ENCODE measurements around the gene CDV3. TPM values are rescaled to one million over a fixed set of nuclear protein-coding genes. Genes with fewer than 3 reads are reported as not detected.
A peak's percentile ranks its signal among the peaks of the same experiment; 100 is the strongest.

CDV3 gene
- total RNA-seq, 1 experiment from 2014 or later, result 123 TPM

DNA sequence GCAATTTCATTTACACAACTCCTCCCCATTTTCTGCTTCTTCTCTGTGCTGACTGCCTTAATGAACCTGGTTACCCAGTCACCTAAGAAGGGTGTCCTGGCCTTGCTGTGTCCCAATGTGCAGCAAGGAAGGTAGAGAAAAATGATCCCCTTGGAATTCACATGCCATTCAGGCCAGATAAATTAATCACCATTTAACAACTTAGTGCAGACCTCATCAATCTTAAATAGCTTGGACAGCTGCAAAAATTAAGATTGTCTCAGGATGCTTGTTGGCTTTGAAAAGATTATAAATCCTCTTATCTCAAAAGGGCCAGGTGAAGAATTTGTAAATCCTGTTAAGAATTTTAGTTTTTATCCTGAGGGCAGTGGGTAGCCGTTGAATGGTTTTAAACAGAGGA is 9.7 kb upstream of the CDV3 start:
- no peak for DNase-seq (ENCODE audit: extremely low read depth, low read depth)

GRCh38 chr3:133568294-133569014 is 5.0 kb upstream of the CDV3 start:
- DNase-seq (ENCODE audit: extremely low read depth, low read depth), result peak; percentile 75

- no peak for DNase-seq (ENCODE audit: extremely low read depth, low read depth)
Observed at GRCh38 chr3:133570139-133570936, 3.1 kb upstream of the CDV3 start.

- DNase-seq (ENCODE audit: extremely low read depth, low read depth), result no peak
Observed at GRCh38 chr3:133570937-133571320, 2.6 kb upstream of the CDV3 start.

DNA sequence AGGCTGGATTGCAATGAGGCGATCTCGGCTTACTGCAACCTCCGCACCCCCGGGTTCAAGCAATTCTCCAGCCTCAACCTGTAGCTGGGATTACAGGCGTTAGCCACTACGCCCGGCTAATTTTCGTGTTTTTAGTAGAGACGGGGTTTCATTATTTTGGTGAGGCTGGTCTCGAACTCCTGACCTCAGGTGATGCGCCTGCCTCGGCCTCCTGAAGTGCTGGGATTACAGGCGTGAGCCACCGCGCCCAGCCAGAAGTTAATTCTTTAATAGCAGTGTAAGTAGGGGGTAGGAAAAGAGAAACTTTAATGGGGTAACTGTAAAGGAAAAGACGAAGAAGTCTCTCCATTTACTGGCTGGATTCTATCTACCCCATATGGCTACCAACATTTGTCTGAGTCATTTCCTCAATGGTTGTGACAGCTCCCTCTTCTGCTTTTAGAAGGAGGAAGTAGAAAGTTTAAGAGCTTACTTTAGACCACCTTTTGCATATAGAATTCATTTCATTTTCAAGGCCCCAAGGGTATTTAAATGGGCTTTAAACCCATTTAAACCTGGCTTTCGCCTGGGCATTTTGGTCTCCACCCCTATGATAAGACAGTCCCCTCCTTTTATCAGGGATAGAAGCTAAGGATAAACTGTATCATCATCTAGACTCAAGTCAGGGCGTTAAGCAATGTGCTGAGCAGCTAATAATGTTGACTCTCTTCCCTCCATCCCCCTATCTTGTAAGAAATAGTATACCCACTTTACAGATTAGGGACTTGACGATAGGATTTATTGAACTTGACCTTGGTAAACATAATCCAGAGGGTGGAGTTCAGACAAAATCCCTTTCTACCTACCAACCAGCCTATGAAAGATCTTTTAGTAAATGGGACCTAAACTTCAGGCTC is 1.1 kb upstream of the CDV3 start:
- no peak for DNase-seq (ENCODE audit: extremely low read depth, low read depth)

GRCh38 chr3:133573054-133573628 is 345 bp upstream of the CDV3 start:
- peak; percentile 99 for DNase-seq (ENCODE audit: extremely low read depth, low read depth)

DNA sequence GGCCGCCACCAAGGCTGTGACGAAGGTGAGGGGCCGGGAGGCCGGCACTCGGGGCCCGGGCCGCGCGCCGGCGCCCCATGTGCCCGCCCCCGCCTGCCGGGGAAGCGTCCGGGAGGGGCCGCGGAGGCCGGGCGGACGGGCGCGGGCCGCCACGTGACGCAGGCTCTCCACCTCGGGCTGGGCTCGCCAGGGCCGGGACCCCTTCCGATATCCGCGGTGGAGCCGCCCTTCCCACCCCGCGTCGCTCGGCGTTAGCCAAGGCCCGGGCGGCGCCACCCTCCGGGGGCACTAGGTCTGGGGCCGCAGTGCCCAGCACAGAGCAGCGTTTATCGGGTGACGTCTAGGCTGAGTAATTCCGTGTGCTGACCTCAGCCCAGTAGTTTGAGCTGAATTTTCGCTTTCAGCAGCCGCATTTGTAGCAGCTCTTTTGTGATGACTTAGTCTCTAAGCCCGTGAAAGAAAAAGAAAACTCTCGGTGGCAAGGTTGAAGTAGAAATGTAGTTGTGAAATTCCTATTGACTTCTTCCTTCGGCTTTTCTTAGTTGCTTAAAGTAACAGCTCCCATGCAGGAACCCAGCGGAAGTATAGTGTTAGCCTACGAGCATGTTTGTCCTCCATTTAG is 885 bp downstream of the CDV3 start:
- DNase-seq (ENCODE audit: extremely low read depth, low read depth), result peak; percentile 27

DNA sequence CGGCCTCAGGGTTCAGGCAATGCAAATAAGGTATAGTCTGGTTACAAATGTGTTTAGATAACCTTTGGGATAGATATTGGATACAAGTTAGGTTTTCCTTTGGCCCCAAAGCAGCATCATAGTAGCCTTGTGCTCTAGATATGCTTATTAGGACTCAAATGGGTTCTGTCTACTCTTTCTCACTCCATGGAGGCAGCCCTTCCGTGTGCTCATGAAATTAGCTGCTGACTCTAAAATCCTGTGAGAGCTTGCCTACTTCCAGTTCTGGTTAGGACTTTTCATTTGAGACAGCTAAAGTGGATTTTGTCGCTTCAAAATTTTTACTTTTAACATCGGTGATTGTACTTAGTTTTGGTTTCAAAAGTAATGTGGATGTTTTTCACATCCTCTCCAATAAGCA is 1.6 kb downstream of the CDV3 start:
- no peak for DNase-seq (ENCODE audit: extremely low read depth, low read depth)

GRCh38 chr3:133576169-133576568 is 2.7 kb downstream of the CDV3 start:
- DNase-seq (ENCODE audit: extremely low read depth, low read depth), result no peak

- peak; percentile 25 for DNase-seq (ENCODE audit: extremely low read depth, low read depth)
Observed at GRCh38 chr3:133578548-133579191, 5.2 kb downstream of the CDV3 start.

DNA sequence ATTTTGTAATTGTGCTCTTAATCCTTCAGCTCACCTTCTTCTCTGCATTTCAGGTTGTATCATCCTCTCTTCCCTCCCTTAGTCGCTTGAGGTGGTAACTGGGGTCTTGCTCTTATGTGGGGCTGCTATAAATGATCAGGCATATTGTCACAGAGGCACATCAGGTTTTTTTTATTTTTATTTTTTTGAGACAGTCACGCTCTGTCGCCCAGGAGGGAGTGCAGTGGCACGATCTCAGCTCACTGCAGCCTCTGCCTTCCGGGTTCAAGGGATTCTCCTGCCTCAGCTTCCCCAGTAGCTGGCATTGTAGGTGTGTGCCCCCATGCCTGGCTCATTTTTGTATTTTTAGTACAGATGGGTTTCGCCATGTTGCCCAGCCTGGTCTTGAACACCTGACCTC is 9.9 kb downstream of the CDV3 start:
- DNase-seq (ENCODE audit: extremely low read depth, low read depth), result no peak

- DNase-seq (ENCODE audit: extremely low read depth, low read depth), result no peak
Observed at GRCh38 chr3:133588035-133588434, 14.5 kb downstream of the CDV3 start.

DNA sequence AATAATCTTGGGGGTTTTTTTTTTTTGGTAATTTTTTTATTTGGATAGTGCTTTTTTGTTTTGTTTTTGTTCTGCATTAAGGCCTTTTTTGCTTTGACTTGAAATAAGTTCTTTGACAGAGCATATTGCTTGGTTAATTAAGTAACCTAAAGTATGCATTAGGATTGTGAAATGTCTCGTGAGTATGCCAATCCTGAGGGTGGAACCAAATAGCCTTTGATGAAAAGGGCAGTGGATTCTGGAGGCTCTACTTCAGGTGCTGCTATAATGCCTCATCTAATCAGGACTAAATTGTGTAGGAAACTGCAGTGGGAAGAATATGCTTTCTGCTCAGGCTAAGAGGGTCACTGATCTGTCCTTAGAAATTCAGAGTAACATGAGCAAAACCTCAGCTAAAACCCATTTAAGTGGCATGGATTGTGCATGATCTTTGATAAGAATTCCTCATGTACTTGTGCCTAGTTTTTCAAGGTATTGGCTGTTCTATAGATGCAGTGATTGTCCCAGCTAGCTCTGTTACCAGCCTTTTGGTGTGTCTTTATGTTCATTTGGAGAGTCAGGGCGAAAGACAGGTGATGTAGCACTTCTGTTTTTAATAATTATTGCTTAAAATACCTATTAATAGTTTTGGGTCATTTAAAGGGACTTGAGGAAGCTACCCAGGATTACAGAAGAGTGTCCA is 15.4 kb downstream of the CDV3 start:
- no peak for DNase-seq (ENCODE audit: extremely low read depth, low read depth)

- no peak for DNase-seq (ENCODE audit: extremely low read depth, low read depth)
Observed at GRCh38 chr3:133589503-133589902, 16.0 kb downstream of the CDV3 start.

GRCh38 chr3:133591271-133591742 is 17.8 kb downstream of the CDV3 start:
- DNase-seq (ENCODE audit: extremely low read depth, low read depth), result no peak

DNA sequence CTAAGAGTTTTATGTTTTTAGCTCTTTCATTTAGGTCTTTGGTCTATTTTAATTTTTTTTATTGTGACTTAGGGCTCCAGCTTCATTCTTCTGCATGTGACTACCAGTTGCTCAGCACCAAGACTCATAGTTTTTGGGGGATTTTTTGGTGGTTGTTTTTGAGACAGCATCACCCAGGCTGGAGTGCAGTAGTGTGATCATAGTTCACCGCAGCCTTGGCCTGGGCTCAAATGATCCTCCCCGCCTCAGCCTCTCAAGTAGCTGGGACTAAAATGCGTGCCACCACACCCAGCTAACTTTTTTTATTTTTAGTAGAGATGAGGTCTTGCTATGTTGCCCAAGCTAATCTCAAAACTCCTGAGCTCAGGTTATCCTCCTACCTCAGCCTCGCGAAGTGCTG is 19.4 kb downstream of the CDV3 start:
- no peak for DNase-seq (ENCODE audit: extremely low read depth, low read depth)

DNA sequence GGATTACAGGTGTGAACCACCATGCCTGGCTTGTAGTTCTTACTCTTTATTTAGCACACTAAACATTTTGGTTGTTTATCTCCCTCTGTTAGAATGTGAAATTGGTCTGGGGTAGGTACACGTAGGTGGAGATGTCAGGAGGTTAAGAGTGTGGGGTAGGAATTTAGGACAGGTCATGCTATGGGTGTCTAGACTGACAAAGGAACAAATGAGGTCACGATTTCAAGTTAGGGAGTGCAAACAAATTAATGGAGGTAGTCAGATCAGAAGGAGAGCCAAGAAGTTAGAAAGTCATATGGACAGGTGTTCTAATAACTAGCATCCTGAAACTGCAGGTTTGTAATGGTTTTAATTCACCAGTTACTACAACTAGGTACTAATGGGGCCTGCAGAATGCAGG is 19.8 kb downstream of the CDV3 start:
- DNase-seq (ENCODE audit: extremely low read depth, low read depth), result no peak

GRCh38 chr3:133595341-133595740 is 21.9 kb downstream of the CDV3 start:
- no peak for DNase-seq (ENCODE audit: extremely low read depth, low read depth)

DNA sequence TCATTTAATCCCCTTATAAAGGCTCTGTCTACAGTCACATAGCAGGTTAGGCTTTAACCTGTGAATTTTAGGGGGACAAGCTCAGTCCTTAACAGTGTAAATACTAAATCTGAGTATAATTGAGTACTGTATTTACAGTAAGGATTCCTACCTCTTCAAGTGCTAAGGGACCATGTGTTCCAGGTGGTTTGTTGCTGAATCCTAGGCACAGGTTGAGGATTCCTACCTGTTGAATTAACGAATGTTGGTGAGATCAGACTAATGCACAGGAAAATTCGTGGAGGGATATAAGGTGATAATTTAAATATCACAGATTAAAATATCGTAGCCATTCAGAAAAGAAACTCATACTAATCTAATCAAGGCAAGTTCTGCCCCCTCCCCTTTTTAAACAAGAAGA is 24.9 kb downstream of the CDV3 start:
- DNase-seq (ENCODE audit: extremely low read depth, low read depth), result no peak
